ENCODE results near the gene ALG13.
"Not testable (repeated sequence)": the region's sequence is repeated elsewhere in the genome, so short reads cannot be mapped to it uniquely, and the experiment has no call there.

ALG13 gene

GRCh38 chrX:111756486-111756885 lies 75.5 kb downstream of the ALG13 start:
- in situ Hi-C loops (cut with HindIII; ENCODE audit: low sequenced_read_pairs), result no loop called here

- in situ Hi-C loops (cut with HindIII; ENCODE audit: low sequenced_read_pairs), result no loop called here
These were observed 78.7 kb downstream of the ALG13 start for GRCh38 chrX:111759686-111760085.

- in situ Hi-C loops (cut with HindIII; ENCODE audit: low sequenced_read_pairs), result no loop called here
These were observed 80.7 kb downstream of the ALG13 start for GRCh38 chrX:111761578-111762135.

DNA sequence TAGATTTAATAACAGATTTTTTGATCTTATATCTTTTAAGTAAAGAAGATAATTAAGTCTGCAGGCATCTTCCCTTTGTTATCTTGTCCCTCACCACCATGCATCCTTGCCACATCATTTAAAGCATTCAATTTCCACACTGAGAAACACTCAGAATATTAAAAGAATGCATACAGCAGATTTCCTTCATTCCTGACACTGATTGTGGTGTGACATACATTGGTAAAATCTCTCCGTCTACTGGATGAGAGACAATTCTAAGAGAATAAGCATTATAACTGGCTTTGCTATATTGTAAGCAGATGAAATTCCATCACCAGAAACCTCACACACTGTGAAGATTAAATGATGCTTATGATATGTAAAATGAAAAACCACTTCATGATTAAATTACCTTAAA lies 97.6 kb downstream of the ALG13 start:
- in situ Hi-C loops (cut with HindIII; ENCODE audit: low sequenced_read_pairs), result no loop called here

DNA sequence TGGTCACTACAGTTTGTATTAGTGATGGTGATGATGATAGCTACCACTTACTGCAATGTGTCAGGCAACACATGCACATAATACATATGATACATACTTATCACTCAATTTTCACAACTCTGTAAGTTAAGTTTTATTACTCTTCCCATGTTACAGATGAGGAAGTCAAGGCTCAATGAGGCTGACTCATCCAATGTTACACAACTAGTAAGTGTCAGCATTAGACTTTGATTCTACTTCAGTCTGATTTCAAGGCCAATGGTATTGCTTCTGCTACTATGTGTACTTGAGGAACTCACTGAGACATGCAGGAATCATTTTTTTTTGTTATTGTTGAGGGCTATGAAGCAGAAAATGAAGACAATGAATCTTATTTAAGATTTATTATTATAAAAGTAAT lies 98.6 kb downstream of the ALG13 start:
- in situ Hi-C loops (cut with HindIII; ENCODE audit: low sequenced_read_pairs), result no loop called here

- in situ Hi-C loops (cut with HindIII; ENCODE audit: low sequenced_read_pairs), result no loop called here
These were observed 103.7 kb downstream of the ALG13 start for GRCh38 chrX:111784667-111785066.

GRCh38 chrX:111790054-111790453 lies 109.1 kb downstream of the ALG13 start:
- in situ Hi-C loops (cut with HindIII; ENCODE audit: low sequenced_read_pairs), result not testable (repeated sequence)

Data from endothelial cell of hepatic sinusoid (primary cell).